ENCODE measurements around the gene WWOX. TPM values are rescaled to one million over a fixed set of nuclear protein-coding genes. Genes with fewer than 3 reads are reported as not detected.

The WWOX gene
- total RNA-seq, 1 experiment from 2014 or later, result 28.3 TPM

GRCh38 chr16:78645657-78646056 lies 546.2 kb downstream of the WWOX start:
- no peaks in the 10 kb centered on the region for H3K79me2 ChIP-seq (ENCODE audit: low read length)

GRCh38 chr16:78647019-78647418 lies 547.6 kb downstream of the WWOX start:
- POLR2A ChIA-PET (ENCODE audit: unreplicated experiment), result no interaction called here
- no peaks in the 10 kb centered on the region for H3K36me3 ChIP-seq (ENCODE audit: low read depth, low read length)
- H3K79me2 ChIP-seq (ENCODE audit: low read length), result no peaks in the 10 kb centered on the region
- no peak overlapping the region for H2AFZ ChIP-seq (ENCODE audit: low read length)
- H3K4me3 ChIP-seq (ENCODE audit: low read length), result no peak overlapping the region
- intact Hi-C loops (cut with micrococcal nuclease), result no loop called here
- no peaks in the 10 kb centered on the region for H3K9me3 ChIP-seq (ENCODE audit: low read length)
- H3K4me1 ChIP-seq (ENCODE audit: insufficient read depth, low read length), result no peaks in the 10 kb centered on the region
- BruUV-seq (replicated peaks), result no TSS peak
- H3K9ac ChIP-seq (ENCODE audit: low read length), result no peak overlapping the region
- ATAC-seq (no peak), DNase-seq (no peak)
- H3K4me2 ChIP-seq (ENCODE audit: low read length), result no peak overlapping the region
- H4K20me1 ChIP-seq (ENCODE audit: low read length), result no peaks in the 10 kb centered on the region
- CTCF ChIA-PET, result no interaction called here
- H3K27me3 ChIP-seq (ENCODE audit: low read length), result no peaks in the 10 kb centered on the region
- no peaks in the 10 kb centered on the region for H3F3A ChIP-seq (ENCODE audit: low read length, unreplicated experiment)
- no peaks in the 10 kb centered on the region for H3K9me2 ChIP-seq (replicated peaks; ENCODE audit: low read length)
- H3K27ac ChIP-seq (ENCODE audit: low read length), result no peak overlapping the region
- no peak for TF ChIP-seq EZH2phosphoT487 (IDR thresholded peaks at IDR 0.05; ENCODE audit: borderline replicate concordance, low read length)
- no peak for TF ChIP-seq CTCF (conservative IDR thresholded peaks at IDR 0.05; ENCODE audit: low read depth, low read length)
- no peak for TF ChIP-seq EZH2 (IDR thresholded peaks at IDR 0.05; ENCODE audit: low read length, unreplicated experiment)

More at GRCh38 chr16:78645657-78646056, 546.2 kb downstream of the WWOX start:
- Histone ChIP-seq H2AFZ (ENCODE audit: low read length) (no peak overlapping the region), H3K9me3 (ENCODE audit: low read length) (no peaks in the 10 kb centered on the region), H3K4me1 (ENCODE audit: insufficient read depth, low read length) (no peaks in the 10 kb centered on the region), H3K36me3 (ENCODE audit: low read depth, low read length) (no peaks in the 10 kb centered on the region), H3K27ac (ENCODE audit: low read length) (no peak overlapping the region), H3F3A (ENCODE audit: low read length, unreplicated experiment) (no peaks in the 10 kb centered on the region), H3K9ac (ENCODE audit: low read length) (no peak overlapping the region), H3K4me3 (ENCODE audit: low read length) (no peak overlapping the region), H4K20me1 (ENCODE audit: low read length) (no peaks in the 10 kb centered on the region), H3K27me3 (ENCODE audit: low read length) (no peaks in the 10 kb centered on the region), H3K4me2 (ENCODE audit: low read length) (no peak overlapping the region), H3K9me2 (replicated peaks; ENCODE audit: low read length) (no peaks in the 10 kb centered on the region)
- ChIA-PET CTCF (no interaction called here), POLR2A (ENCODE audit: unreplicated experiment) (no interaction called here)
- intact Hi-C loops (cut with micrococcal nuclease), result no loop called here
- DNase-seq (no peak), ATAC-seq (no peak)
- BruUV-seq (replicated peaks), result no TSS peak
- TF ChIP-seq EZH2phosphoT487 (IDR thresholded peaks at IDR 0.05; ENCODE audit: borderline replicate concordance, low read length) (no peak), CTCF (conservative IDR thresholded peaks at IDR 0.05; ENCODE audit: low read depth, low read length) (no peak), EZH2 (IDR thresholded peaks at IDR 0.05; ENCODE audit: low read length, unreplicated experiment) (no peak)

GRCh38 chr16:78647491-78647890 lies 548.0 kb downstream of the WWOX start:
- no peaks in the 10 kb centered on the region for H3K36me3 ChIP-seq (ENCODE audit: low read depth, low read length)
- H3K27ac ChIP-seq (ENCODE audit: low read length), result no peak overlapping the region
- ChIA-PET POLR2A (ENCODE audit: unreplicated experiment) (no interaction called here), CTCF (no interaction called here)
- TF ChIP-seq EZH2phosphoT487 (IDR thresholded peaks at IDR 0.05; ENCODE audit: borderline replicate concordance, low read length) (no peak), EZH2 (IDR thresholded peaks at IDR 0.05; ENCODE audit: low read length, unreplicated experiment) (no peak), CTCF (conservative IDR thresholded peaks at IDR 0.05; ENCODE audit: low read depth, low read length) (no peak)
- no peak overlapping the region for H3K4me2 ChIP-seq (ENCODE audit: low read length)
- H4K20me1 ChIP-seq (ENCODE audit: low read length), result no peaks in the 10 kb centered on the region
- no peaks in the 10 kb centered on the region for H3K4me1 ChIP-seq (ENCODE audit: insufficient read depth, low read length)
- no peaks in the 10 kb centered on the region for H3F3A ChIP-seq (ENCODE audit: low read length, unreplicated experiment)
- no peaks in the 10 kb centered on the region for H3K9me3 ChIP-seq (ENCODE audit: low read length)
- no peaks in the 10 kb centered on the region for H3K27me3 ChIP-seq (ENCODE audit: low read length)
- no peaks in the 10 kb centered on the region for H3K9me2 ChIP-seq (replicated peaks; ENCODE audit: low read length)
- no peaks in the 10 kb centered on the region for H3K79me2 ChIP-seq (ENCODE audit: low read length)
- no peak for ATAC-seq
- BruUV-seq (replicated peaks), result no TSS peak
- no peak overlapping the region for H3K4me3 ChIP-seq (ENCODE audit: low read length)
- intact Hi-C loops (cut with micrococcal nuclease), result no loop called here
- no peak overlapping the region for H3K9ac ChIP-seq (ENCODE audit: low read length)
- no peak overlapping the region for H2AFZ ChIP-seq (ENCODE audit: low read length)
- DNase-seq, result no peak
